KMS-11 (cell line): ENCODE measurements around the gene MAP3K20.
"Not testable (repeated sequence)": the region's sequence is repeated elsewhere in the genome, so short reads cannot be mapped to it uniquely, and the experiment has no call there.

Source experiments
- H2AFZ ChIP-seq: fragments of 200-600 bp; sonication (generic); 2 replicates; pipeline ENCODE4 v1.6.1; 2016; ENCODE audit warnings: antibody characterized with exemption, mixed run types, low read depth
- H3K27ac ChIP-seq: fragments of 200-600 bp; sonication (generic); 2 replicates; pipeline ENCODE4 v1.6.1; 2016; ENCODE audit warnings: mild to moderate bottlenecking, mixed run types
- H3K27me3 ChIP-seq: fragments of 200-600 bp; sonication (generic); 2 replicates; pipeline ENCODE4 v1.6.1; 2017; ENCODE audit warnings: mild to moderate bottlenecking, low read depth, mixed run types, moderate library complexity; ENCODE audit not compliant: insufficient read depth
- H3K36me3 ChIP-seq: fragments of 200-600 bp; sonication (generic); 2 replicates; pipeline ENCODE4 v1.6.1; 2017; ENCODE audit warnings: mild to moderate bottlenecking, mixed run types; ENCODE audit not compliant: insufficient read depth
- H3K4me1 ChIP-seq: fragments of 200-600 bp; sonication (generic); 2 replicates; pipeline ENCODE4 v1.6.1; 2016; ENCODE audit warnings: mild to moderate bottlenecking, low read depth, mixed run types; ENCODE audit not compliant: poor library complexity, severe bottlenecking
- H3K4me2 ChIP-seq: fragments of 200-600 bp; sonication (generic); 2 replicates; pipeline ENCODE4 v1.7.0; 2016; ENCODE audit warnings: mild to moderate bottlenecking, mixed run types
- H3K4me3 ChIP-seq: fragments of 200-600 bp; sonication (generic); IDR thresholded peaks from 2 replicates; pipeline ENCODE4 v1.6.1; 2017; ENCODE audit warnings: low read depth, low read length, mixed read lengths; ENCODE audit not compliant: insufficient read depth
- H3K79me2 ChIP-seq: fragments of 200-600 bp; sonication (generic); 2 replicates; pipeline ENCODE4 v1.6.1; 2016; ENCODE audit warnings: low read depth, mixed run types; ENCODE audit not compliant: insufficient read depth
- H3K9ac ChIP-seq: fragments of 200-600 bp; sonication (generic); 2 replicates; pipeline ENCODE4 v1.6.1; 2016; ENCODE audit warnings: mild to moderate bottlenecking, mixed run types
- H4K20me1 ChIP-seq: fragments of 200-600 bp; sonication (generic); 2 replicates; pipeline ENCODE4 v1.6.1; 2016; ENCODE audit warnings: mild to moderate bottlenecking, mixed run types; ENCODE audit not compliant: insufficient read depth
- TF ChIP-seq, protein P1 (sequence below): fragments of 200-600 bp; sonication (generic); conservative IDR thresholded peaks from 2 replicates; pipeline ENCODE4 v1.6.1; 2017; ENCODE audit warnings: low read depth, mild to moderate bottlenecking, antibody characterized with exemption, low read length, moderate library complexity, mixed read lengths

The MAP3K20 gene

DNA sequence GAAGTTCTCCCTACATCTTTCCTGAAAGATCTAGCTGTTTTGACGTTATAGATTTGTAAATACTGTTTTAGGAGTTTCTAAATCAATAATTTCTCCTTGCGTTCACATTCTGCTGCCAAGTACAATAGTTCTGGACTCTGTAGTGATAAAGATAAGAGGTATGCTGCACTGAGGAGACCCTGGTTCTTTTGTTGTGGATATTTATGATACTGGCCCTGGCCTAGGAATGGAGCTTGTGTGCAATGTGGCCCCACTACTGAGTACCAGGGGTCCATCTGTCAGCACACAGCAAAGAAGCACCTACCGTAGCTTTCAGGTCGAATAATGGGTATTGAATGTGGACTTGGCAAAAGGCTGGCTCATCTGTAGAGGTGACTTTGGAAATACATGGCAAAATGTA is 85.0 kb downstream of the MAP3K20 start:
- no peaks in the 10 kb centered on the region for H3K79me2 ChIP-seq
- H2AFZ ChIP-seq, result no peak overlapping the region
- H3K4me3 ChIP-seq, result no peak overlapping the region
- H3K4me1 ChIP-seq, result no peaks in the 10 kb centered on the region
- H3K27me3 ChIP-seq, result no peaks in the 10 kb centered on the region
- H3K27ac ChIP-seq, result no peak overlapping the region
- no peak overlapping the region for H3K9ac ChIP-seq
- no peaks in the 10 kb centered on the region for H4K20me1 ChIP-seq
- no peaks in the 10 kb centered on the region for H3K36me3 ChIP-seq
- TF ChIP-seq, protein P1, sequence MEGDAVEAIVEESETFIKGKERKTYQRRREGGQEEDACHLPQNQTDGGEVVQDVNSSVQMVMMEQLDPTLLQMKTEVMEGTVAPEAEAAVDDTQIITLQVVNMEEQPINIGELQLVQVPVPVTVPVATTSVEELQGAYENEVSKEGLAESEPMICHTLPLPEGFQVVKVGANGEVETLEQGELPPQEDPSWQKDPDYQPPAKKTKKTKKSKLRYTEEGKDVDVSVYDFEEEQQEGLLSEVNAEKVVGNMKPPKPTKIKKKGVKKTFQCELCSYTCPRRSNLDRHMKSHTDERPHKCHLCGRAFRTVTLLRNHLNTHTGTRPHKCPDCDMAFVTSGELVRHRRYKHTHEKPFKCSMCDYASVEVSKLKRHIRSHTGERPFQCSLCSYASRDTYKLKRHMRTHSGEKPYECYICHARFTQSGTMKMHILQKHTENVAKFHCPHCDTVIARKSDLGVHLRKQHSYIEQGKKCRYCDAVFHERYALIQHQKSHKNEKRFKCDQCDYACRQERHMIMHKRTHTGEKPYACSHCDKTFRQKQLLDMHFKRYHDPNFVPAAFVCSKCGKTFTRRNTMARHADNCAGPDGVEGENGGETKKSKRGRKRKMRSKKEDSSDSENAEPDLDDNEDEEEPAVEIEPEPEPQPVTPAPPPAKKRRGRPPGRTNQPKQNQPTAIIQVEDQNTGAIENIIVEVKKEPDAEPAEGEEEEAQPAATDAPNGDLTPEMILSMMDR, result no peak
- no peak overlapping the region for H3K4me2 ChIP-seq

- no peak overlapping the region for H3K4me2 ChIP-seq
These were observed 85.4 kb downstream of the MAP3K20 start for GRCh38 chr2:173161040-173161439.

DNA sequence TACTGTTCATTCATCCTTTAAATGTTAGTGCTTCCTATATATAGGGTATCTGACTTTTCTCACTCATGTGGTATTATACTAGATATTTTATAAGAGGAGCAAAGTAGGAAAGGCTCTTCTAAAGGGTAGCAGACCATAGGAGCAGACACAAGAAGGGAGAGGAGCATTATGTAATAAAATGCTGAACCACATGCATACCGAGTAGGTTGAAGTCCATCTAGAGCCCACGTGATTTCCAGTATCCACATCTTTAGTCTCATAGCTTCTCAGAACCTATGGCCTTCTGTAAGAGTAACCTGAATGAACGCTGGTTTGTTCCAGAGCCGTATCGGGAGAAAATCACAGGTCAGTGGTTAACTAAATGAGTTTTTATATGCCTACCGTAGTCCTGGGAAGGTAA is 85.9 kb downstream of the MAP3K20 start:
- Histone ChIP-seq H2AFZ (no peak overlapping the region), H3K36me3 (no peaks in the 10 kb centered on the region), H3K9ac (no peak overlapping the region), H3K27me3 (no peaks in the 10 kb centered on the region), H3K4me3 (no peak overlapping the region), H3K4me2 (no peak overlapping the region), H3K27ac (no peak overlapping the region), H4K20me1 (no peaks in the 10 kb centered on the region), H3K79me2 (no peaks in the 10 kb centered on the region), H3K4me1 (no peaks in the 10 kb centered on the region)
- TF ChIP-seq, protein P1, result no peak

More at GRCh38 chr2:173161040-173161439, 85.4 kb downstream of the MAP3K20 start:
- Histone ChIP-seq H3K36me3 (no peaks in the 10 kb centered on the region), H3K27me3 (no peaks in the 10 kb centered on the region), H3K9ac (no peak overlapping the region), H4K20me1 (no peaks in the 10 kb centered on the region), H2AFZ (no peak overlapping the region), H3K27ac (no peak overlapping the region), H3K4me1 (no peaks in the 10 kb centered on the region), H3K79me2 (no peaks in the 10 kb centered on the region), H3K4me3 (no peak overlapping the region)
- TF ChIP-seq, protein P1, result no peak

GRCh38 chr2:173163357-173163756 is 87.7 kb downstream of the MAP3K20 start:
- H3K27ac ChIP-seq, H4K20me1 ChIP-seq, H3K4me2 ChIP-seq, H3K36me3 ChIP-seq, H3K4me3 ChIP-seq, H3K79me2 ChIP-seq, H3K4me1 ChIP-seq, H2AFZ ChIP-seq, H3K27me3 ChIP-seq, H3K9ac ChIP-seq: not testable (repeated sequence)

DNA sequence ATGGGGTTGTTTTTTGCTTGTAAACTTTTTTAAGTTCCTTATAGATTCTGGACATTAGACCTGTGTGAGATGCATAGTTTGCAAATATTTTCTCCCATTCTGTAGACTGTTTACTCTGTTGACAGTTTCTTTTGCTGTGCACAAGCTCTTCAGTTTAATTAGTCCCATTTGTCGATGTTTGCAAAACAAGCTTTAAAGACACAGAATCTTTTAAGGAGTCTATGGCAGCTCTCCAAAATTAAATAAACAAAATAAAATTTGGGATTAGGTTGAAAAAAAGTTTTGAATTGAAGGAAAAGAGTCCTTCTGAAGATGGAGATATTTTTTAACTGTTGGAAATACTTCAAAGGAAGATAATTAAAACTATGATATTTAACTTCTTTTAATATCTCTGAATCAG is 88.8 kb downstream of the MAP3K20 start:
- Histone ChIP-seq H3K4me3 (no peak overlapping the region), H3K79me2 (no peaks in the 10 kb centered on the region), H4K20me1 (no peaks in the 10 kb centered on the region), H3K27me3 (no peaks in the 10 kb centered on the region), H3K27ac (no peak overlapping the region), H3K36me3 (no peaks in the 10 kb centered on the region), H3K4me2 (no peak overlapping the region), H3K9ac (no peak overlapping the region), H3K4me1 (no peaks in the 10 kb centered on the region), H2AFZ (no peak overlapping the region)
- TF ChIP-seq, protein P1, result no peak
